ENCODE results near the gene ETS1. TPM values are rescaled to one million over a fixed set of nuclear protein-coding genes. Genes with fewer than 3 reads are reported as not detected.

ETS1 gene
- total RNA-seq, 1 experiment from 2014 or later = 53.8 TPM

DNA sequence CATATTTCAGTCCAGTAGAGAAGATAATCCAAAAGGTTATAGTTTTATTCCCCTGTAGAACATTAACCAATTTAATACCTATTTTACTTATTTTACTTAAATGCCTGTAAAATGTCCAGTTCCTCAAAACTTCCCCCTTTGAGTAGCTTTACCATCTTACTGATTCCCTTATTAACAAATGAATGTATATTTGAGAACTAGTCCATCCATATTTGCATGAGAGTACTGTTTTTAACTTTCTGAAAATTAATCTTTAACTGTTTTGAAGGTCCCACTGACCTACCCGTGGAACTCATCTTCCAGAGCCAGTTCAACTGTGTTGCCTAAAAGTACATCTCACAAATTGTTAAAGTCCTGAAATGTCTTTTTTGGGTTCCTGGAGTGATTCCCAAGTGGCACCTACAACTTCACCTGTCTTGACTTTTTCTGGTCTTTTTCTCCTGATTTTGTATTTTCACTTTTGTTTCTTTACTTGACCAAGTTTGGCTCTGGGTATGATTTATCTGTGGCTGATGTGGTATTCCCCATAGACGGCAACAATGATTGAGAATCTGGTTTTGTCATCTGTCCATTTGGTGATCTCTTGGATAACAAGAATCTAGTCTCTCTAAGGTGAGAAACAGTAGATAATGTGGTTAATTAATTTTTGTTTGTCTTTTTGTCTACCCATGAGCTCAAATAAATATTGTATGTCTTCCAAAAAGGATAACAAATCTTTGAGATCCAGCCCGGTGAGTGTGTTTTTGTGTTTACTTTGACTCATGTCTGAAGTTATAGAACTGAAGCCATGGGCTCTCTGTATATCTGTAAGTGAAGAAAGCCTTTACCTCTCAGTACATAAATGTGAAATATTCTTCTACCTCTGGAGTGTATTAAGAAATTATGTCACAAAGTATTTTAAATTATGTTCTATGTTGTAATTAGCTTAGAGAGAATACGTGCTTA is 174.2 kb downstream of the ETS1 start:
- peak in 1 of 2 experiments; percentile 39 for DNase-seq (ENCODE audit: low read depth in 1 of 2, low spot score in 2 of 2)
- Histone ChIP-seq H3K4me3 (no peak overlapping the region), H3K9me3 (replicated peaks) (no peaks in the 10 kb centered on the region), H3K27ac (peak overlapping the region; percentile 47), H3K36me3 (no peaks in the 10 kb centered on the region), H3K4me1 (replicated peaks) (peaks cover 59% of the 10 kb centered on the region), H3K27me3 (replicated peaks) (no peaks in the 10 kb centered on the region)

DNA sequence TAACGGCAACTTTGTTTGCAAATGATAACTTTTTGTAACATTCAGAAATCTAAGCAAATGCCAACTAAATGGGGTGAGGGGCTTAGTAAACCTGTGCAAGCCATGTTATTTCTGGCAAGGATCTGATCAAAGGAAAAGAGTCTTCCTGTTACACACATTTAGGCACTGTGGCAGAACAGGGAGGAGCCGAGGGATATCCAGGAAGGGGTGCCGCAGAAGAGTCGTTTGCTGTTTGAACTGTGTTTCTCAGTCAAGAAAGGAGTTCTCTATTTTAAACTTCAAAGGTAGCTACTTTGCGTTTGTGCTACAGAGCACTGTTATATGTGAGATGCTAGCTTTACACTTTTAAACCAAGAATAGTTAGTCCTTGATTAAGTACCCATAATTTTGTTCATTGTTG is 175.5 kb downstream of the ETS1 start:
- Histone ChIP-seq H3K9me3 (replicated peaks) (no peaks in the 10 kb centered on the region), H3K4me1 (replicated peaks) (peaks cover 61% of the 10 kb centered on the region), H3K4me3 (no peak overlapping the region), H3K36me3 (no peaks in the 10 kb centered on the region), H3K27ac (peak overlapping the region; percentile 41), H3K27me3 (replicated peaks) (no peaks in the 10 kb centered on the region)
- DNase-seq (ENCODE audit: low read depth in 1 of 2, low spot score in 2 of 2) = no peak

DNA sequence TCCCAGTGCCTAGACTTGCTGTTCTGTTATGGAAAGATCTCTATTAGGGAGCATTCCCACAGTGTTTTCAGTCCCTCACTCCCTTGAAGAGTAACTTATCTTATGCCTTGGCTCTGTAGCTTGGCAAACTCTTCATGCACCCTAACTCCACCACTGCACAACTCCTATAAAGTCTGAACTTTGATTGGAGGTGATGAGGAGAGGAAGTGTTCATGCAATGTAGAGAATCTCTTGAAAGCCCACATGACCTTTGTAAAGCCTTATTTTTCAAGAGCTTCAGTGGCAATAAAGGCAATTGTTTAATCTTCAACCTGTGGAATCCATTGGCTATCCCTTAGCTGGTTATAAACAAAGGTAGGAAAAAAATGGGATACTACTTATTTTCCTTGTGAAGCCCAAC is 176.2 kb downstream of the ETS1 start:
- no peak overlapping the region for H3K27ac ChIP-seq
- DNase-seq (ENCODE audit: low read depth in 1 of 2, low spot score in 2 of 2) = no peak
- no peaks in the 10 kb centered on the region for H3K27me3 ChIP-seq (replicated peaks)
- H3K9me3 ChIP-seq (replicated peaks) = no peaks in the 10 kb centered on the region
- H3K4me3 ChIP-seq = no peak overlapping the region
- H3K36me3 ChIP-seq = no peaks in the 10 kb centered on the region
- H3K4me1 ChIP-seq (replicated peaks) = peaks cover 62% of the 10 kb centered on the region

DNA sequence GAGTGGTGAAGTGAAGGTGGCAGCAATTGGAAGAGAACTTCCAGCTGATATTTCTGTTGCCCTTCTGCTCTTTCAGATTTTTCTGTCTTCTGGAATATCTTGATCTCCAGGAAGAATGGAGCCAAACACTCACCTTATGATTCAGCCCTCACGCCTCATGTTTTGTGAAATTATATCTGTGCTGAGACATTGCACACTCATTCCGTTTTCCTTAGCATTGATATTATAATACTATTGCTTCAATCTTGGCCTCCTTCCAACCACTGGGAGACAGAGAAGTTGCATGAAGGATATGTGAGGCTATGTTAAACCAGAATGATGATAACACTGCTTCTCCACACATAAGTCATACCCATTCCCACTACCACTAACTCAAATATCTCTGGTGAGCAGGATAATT is 177.9 kb downstream of the ETS1 start:
- peaks cover 69% of the 10 kb centered on the region for H3K4me1 ChIP-seq (replicated peaks)
- no peaks in the 10 kb centered on the region for H3K36me3 ChIP-seq
- no peak for DNase-seq (ENCODE audit: low read depth in 1 of 2, low spot score in 2 of 2)
- no peaks in the 10 kb centered on the region for H3K27me3 ChIP-seq (replicated peaks)
- H3K4me3 ChIP-seq = no peak overlapping the region
- no peak overlapping the region for H3K27ac ChIP-seq
- no peaks in the 10 kb centered on the region for H3K9me3 ChIP-seq (replicated peaks)

Other genes with a start within 250 kb of the ETS1 start
- gene FLI1, start 106.5 kb upstream of the ETS1 start, total RNA-seq (2014; rRNA removed; shearing (Covaris generic)) = 8.4 and 10.7 TPM in 2 replicates

Measured in SJSA1 (cell line).